ENCODE data around the gene FBXO21.

Gene FBXO21

DNA sequence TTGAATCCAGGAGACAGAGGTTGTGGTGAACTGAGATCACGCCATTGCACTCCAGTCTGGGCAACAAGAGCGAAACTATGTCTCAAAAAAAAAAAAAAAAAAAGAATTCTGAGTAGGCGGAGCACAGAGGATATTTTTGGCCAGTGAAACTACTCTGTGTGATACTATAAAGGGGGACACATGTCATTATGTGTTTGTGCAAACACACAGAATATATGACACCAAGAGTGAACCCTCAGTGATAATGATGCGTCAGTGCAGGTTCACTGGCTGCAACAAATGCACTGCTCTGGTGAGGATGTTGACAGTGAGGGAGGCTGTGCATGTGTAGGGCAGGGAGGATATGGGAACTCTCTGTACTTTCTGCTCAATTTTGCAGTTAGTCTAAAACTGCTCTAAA is 24.2 kb downstream of the FBXO21 start:
- in situ Hi-C loops (cut with MboI; ENCODE audit: low sequenced_read_pairs): no loop called here

DNA sequence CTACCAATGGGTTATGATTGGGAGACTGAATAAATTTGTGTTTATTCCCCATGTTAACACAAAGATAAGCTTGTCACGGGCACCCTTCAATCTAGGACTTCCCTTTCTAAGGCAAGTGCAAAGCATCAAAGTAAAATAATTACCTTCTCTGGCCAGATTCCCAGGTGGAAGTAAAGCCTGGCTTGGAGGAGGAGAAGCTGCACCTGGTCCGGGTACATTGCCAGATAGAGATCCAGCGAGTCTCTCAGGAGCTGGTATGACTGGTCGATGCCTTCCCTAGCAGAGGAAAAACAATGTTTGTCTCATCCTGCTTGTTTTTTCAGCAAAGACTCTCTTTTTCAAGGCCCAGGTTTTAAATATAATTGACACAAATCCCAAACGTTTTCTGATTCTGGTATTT is 24.9 kb downstream of the FBXO21 start:
- in situ Hi-C loops (cut with MboI; ENCODE audit: low sequenced_read_pairs): no loop called here

DNA sequence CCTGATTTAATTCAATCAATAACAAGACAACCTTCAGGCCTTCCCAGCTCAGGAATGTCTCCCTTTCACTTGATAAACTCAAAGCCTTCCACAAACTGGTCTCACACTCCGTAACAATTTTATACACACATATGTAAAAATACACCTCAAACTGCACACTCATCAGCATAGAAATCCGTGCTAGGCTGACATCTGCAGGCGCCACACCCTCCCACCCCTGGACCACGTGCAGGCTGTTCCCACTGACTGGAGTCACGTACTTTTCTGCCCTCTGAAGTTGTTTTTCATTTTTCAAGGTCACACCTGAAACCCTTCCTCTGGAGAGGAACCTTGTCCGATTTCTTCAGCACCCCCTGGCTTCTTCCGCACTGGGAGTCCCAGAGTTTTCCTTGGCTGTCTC is 27.6 kb downstream of the FBXO21 start:
- in situ Hi-C loops (cut with MboI; ENCODE audit: low sequenced_read_pairs): no loop called here

DNA sequence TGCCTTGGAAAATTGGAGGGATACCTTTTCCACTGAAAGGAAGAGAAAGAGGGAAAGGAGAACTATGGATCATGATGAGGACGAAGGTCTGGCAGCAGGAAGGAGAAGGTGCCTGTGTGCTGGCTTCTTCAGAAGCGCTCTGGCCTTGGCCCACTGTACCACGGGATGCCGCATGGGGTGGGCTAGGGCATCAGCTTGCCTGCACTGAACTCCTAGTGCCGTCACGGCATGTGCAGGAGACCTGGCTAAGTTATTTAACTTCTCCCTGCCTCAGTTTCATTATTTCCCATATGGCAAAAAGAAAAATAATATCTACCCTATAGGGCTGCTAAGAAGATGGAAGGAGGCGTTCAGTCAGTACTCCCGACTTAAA is 28.1 kb downstream of the FBXO21 start:
- in situ Hi-C loops (cut with MboI; ENCODE audit: low sequenced_read_pairs): no loop called here

DNA sequence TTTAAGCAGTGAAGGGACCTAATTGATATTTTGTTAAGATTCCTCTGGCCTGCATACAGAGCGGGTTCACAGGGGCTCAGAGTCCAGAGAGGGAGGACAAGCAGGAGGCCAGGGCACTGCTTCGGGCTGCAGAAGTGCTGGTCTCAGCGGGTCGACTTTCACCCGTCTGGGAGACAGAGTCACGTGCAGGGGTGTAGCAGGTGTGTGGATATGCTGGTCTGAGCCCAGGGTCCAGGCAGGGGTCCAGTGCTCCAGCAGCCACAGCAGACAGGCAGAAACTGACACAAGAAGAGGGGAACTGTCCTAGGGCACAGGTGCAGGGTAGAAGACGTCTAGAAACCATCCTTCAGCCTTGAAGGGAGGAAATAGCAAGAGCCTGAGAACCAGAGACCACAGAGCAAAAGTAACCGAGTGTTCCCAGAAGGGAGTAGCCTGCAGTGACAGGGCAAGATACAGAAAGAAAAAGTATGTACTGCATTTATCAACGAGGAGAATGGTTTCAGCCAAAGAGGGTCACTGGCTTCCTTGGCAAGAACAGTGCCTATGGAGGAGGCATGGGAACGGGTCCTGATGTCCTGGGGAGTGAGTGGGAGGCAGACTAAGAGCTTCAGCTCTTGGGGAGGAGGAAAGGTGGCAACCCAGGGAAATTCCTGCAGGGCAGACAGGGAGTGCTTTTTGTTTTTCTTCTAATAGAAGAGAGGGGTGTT is 28.7 kb downstream of the FBXO21 start:
- in situ Hi-C loops (cut with MboI; ENCODE audit: low sequenced_read_pairs): no loop called here

DNA sequence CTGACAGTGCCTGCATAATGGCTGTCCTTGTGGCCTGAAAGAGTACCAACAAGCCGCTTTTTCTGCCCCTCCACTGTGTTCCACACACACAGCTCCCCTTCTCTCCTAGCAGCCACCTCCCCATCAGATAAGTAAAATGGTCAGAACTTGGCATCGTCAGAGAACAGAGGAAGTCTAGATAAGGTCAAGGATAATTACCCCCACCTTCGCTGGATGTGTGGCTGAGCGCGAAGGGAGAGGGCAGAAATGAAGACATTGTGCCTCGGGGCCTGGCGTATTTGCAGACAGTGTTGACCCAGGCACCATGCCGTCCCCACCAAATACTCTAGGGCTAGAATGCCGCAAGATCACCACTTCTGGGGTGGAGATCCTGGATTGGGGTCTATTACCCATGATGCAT is 30.6 kb downstream of the FBXO21 start:
- in situ Hi-C loops (cut with MboI; ENCODE audit: low sequenced_read_pairs): no loop called here

DNA sequence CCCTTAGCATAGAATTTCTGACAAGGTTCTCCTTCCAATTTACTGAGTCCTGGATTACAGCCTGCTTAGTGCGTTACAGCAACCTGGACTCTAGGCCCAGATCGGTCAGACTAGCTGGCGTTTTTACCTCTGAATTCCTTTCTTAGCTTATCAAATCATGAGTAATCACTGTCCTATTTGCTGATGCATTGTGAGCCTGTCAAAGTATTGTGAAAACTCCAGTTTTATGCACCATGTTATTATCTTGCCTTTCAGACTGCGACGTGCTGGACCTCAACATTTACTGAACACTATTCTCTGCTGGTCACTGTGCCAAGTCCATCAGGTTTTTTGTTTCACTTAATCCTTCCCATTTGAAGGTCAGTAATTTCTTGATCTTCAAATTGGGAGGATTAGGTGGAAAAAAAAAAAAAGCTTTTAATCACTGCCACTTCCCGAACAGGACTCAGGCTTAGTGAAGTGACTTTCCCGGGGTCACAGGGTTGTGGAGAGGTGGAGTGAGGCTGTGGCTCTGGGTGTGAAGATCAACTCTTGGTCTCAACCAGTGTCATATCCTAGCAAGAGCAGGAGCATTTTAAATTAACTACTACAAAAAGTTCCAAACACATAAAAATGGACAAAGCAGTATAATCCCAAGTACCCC is 31.2 kb downstream of the FBXO21 start:
- in situ Hi-C loops (cut with MboI; ENCODE audit: low sequenced_read_pairs): no loop called here

DNA sequence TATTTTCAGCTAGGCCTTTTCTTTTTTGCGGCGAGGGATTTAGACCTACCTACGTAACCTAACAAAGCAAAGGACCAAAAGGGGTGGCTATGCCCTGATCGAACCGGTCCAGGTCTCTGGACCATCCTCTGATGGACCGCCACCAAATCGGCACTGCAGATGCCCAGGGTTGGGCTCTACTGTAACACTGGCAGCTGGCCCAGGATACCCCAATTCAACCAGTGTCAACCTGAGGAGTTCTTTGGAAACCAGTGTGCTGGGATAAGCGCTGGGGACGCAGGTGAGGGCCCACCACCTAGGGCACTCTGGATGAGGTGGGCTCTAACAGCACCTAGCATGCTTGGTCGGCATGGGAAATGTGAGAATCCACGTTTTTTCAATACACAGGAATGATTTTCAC is 32.2 kb downstream of the FBXO21 start:
- in situ Hi-C loops (cut with MboI; ENCODE audit: low sequenced_read_pairs): no loop called here

DNA sequence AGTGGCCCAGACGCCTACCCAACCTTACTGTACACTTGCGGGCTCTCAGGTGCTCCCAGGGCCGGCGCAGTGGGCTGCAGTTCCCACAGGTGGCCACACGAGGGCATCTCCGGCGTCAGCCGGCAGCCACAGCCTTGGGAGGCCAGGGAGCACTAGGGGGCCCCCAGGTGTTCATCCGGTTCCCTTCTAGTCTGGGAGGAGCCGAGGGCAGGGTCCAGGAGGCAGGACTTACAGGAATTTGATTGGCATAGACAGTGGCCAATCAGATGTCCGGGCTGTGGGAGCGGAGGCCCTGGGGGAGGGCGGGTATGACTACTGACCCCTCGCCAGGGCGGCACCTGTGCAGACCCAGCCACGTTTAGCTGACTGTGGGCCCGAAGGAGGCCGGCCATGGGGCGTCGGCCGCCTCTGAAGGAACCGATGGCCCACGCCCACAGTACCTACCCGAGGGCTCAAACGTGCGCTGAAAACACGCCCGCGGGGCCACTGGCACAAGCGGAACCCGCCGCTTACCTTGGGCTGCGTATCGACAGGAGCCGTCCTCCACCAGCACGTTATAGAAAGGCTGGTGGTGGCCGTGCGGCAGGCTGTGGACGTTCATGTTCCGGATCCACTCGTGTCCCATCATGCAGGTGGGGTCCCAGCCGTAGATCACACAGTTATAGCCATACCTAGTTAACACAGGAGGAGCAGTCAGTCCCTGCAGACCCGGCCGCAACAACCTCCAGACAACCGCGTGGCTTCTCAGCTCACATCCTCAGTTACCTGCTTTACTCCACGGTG is 34.8 kb downstream of the FBXO21 start:
- in situ Hi-C loops (cut with MboI; ENCODE audit: low sequenced_read_pairs): no loop called here

DNA sequence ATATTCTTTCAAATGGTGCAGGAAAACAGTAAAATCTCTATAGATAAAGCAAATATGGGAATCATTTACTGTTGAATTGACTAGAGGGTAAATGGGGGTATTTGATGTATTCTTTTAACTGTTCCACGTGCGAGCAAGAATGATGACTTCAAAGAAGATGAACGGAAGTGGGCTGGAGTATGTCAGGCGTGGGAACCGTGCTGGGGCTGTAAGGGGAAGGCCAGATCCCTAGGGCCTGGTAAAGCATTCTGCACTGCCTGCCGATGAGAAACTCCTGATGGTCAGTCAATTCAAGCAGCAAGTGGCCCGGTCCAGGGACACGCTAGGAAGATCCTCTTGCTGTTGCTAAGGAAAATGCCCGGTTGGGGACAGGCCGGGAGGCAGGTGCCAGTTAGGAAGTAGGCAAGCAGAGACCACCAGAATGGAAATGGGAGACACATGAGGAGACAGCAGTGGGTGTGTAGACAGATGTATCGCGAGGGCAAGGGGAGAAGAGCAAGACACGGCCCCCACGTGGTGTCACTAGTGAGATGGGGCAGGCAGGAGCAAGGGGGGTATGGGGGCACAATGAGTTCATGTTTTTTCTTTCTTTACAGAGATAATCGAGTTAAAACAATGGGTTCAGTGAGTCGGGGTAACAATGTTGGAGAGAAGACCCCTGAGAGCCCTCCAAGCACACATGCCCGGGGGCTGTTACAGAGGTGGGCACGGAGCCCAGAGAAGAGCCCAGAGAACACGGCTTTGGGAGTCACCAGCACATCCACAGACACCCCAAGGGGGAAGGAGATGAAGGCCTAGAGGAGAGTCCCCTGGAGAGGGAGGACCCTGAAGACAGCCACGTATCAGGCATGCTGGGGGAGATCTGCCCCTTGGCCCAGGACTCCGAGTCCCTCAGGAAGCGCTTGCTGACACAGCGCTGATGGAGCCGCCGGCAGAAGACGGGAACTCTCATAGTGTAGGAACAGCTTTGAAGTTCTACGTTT is 37.2 kb downstream of the FBXO21 start:
- in situ Hi-C loops (cut with MboI; ENCODE audit: low sequenced_read_pairs): no loop called here

DNA sequence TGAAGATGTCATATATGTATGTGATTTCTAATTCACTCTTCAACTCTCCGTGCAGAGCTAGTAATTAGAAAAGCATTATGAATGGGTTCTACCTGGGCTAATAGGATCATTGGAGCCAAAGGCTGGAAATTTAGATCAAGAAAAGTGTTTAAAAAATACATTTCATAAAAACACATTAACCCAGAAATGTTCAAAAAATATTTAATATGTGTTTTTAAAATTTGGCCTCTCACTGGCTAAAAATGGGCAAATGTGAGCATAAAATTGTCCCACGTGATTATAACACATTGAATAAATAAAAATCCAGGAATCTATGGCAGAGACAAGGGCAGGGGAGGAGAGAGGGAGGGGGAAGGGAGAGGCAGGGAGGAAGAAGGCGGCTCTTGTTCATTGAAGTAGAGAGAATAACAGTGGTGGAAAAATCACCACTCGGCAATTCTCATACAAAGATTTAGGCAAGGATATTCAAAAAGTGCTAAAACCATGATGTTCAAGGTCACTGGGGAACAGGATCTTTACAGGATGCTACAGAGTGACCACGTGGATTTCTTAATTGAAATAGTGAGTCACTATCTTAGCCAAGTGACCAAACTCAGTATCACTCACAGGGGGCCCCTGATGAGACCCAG is 38.8 kb downstream of the FBXO21 start:
- in situ Hi-C loops (cut with MboI; ENCODE audit: low sequenced_read_pairs): no loop called here

DNA sequence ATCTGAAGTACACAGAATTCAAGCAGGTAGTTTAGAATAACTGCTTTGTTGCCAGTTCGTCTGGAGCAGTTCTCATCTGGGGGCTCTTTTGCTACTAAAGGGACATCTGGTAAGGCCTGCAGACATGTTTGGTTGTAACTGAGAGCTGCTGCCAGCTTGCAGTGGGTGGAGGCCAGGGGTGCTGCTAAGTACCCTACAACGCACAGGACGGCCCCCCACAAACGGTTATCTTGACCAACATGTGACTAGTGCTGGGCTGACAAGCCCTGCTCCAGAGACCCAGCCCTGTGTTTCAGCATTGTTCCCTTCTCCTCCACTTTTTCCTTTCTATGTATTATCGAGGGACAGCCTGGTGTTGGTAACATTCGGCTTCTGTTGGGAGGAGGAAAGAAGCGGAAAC is 40.8 kb downstream of the FBXO21 start:
- in situ Hi-C loops (cut with MboI; ENCODE audit: low sequenced_read_pairs): no loop called here

DNA sequence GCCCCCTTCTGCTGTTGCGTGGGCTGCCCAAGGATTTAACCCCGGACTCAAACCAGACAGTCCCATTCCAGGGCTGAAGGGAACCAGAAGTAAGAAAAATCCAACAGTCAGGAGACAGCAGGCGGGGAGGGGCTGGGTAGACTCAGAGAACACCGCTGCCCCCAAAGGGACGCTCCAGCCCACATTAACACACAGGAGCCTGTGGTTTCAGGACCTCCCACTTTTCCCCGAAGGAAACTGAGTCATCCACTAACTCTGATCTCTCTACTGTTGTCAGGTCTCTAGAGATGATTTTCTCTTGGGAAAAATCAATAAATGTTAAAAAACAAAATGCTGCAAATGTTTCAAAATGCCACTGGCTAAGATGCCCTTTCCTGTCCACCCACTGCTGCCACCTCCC is 41.6 kb downstream of the FBXO21 start:
- in situ Hi-C loops (cut with MboI; ENCODE audit: low sequenced_read_pairs): no loop called here

DNA sequence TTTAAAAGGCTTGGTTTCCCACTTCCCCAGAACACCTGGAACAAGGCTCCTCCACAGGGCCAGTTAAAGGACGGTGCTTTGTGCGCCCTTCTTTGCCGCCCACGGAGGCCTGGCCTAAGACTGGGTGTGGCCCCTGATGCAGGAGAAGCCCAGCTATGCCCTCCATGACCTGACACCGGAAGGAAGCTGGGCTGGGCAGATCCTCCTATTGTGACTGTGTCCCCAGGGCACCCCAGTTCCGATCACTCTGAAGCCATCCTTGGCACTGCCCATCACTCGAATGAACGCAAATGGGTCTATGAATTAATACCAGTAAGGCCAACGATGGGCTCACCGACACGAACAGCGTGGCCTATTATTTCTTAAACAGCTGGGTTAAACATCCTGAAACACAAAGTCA is 42.6 kb downstream of the FBXO21 start:
- in situ Hi-C loops (cut with MboI; ENCODE audit: low sequenced_read_pairs): no loop called here

DNA sequence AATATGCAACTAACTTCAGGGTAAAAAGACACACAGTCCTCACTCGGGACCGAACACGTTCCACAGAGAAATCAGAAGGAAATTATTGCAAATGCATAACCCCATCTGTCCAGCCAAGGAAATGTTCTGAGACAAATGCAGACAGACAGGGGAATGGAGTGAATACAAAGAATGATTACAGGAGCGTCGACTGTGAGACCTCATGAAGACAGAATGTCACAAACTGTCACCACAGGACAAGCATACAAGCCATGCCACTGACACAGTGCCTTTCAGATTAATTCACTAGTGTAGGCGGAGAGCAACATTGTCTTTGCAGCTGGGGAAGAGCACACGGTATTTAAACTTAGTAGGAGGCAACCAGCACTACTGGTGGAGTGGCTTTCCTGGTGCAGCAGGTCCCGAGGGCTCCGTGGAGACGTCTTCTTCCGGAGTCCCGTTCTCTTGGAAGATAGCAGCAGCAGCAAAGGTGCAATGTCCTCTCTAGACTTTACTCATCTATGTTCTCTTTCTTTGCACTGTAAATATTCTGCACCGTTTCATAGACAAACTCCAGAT is 44.6 kb downstream of the FBXO21 start:
- in situ Hi-C loops (cut with MboI; ENCODE audit: low sequenced_read_pairs): no loop called here

DNA sequence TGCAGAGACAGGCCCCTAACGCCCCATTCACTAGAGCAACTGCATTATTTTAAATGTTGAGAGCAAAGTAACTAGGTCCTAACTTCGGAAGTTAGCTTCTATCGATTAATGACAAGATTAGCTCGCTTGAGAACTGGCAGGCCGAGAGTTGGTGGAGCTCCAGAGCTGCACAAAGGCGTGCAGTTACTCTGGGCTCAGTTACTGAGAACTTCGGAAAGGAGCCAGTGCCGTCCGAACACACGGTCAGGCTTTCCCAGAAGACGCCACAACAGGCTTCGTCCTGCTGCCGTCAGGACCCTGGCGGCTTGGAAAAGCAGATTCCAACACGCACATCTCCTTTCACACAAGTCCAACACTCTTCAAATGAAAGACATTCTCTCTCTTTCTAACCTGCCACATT is 45.7 kb downstream of the FBXO21 start:
- in situ Hi-C loops (cut with MboI; ENCODE audit: low sequenced_read_pairs): no loop called here

DNA sequence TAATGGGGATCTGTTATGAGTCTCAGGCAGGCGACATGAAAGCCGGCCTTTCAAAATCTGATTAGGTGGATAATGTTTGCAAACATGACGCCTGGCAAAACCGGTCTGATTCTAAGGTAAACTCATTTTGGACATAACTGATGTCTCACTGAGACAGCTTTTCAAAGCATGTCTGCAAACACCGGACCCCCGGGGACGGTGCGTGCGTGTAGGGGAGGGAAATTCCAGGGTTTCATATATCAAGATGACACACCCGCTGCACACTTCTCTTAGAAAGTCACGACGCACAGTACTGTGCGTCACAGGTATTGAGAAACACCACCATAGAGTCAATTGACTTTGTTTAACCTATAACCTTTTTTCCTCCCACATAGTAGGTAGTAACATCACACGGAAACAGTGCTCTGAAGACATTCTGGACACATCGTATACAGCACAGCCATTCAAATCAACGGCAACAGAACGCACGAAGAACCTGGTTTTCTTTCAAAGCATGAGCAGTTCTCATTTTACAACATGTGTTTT is 47.2 kb downstream of the FBXO21 start:
- in situ Hi-C loops (cut with MboI; ENCODE audit: low sequenced_read_pairs): no loop called here

DNA sequence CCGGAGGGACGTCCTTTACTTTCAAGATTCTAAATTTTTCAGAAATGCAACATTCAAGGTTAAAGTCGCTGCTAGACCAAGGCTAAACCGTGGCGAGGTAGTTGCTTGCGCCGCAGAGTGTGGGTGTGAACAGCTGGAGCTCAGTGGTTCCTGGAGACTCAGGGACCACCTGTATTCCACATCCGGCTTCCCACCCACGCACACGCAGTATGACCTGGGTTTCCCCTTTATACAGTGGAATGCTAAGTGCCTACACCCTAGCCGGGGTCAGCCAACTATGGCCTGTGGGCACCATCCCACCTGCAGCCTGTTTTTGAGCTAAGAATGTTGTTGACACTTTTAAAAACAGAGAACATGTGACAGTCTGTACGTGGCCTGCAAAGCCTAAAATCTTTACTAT is 48.2 kb downstream of the FBXO21 start:
- in situ Hi-C loops (cut with MboI; ENCODE audit: low sequenced_read_pairs): no loop called here

DNA sequence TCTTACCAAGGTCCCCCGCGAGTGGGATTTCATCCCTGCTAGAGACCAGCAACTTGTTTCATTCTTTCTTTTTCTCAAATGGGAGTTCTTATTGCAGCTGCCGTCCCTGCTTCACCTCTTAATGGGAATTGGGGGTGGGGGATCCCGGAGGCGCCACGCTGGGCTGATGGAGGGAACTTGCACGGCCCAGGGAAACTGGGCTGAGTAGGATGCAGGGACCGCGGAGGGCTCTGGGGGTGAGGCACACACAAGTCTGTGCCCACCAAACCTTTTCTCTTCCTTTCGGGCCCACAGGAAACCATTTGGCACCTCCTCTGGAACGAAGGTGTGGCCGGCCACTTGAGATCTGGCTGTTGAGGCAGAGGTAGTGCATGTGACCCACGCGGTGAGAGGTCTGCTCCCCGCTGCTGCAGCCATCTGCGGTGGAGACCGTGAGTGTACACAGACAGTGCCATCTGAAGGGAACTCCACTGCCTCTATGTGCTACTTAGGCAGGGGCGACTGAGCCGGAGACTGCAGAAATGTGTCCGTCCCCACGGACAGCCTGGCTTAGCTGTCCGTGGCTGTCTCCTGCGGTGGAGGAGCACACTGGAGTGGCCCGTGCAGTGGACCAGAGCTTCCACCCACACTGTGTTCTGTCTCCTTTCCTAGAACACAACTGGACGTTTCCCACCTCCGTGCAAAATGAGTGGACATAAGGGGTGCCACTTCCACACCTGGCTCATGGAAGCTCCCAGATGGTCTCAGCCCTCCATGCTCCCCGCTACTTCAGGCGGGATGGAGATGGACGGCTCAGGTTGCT is 49.0 kb downstream of the FBXO21 start:
- in situ Hi-C loops (cut with MboI; ENCODE audit: low sequenced_read_pairs): no loop called here
